H9 (cell line): ENCODE measurements around the gene KCNMB1. TPM values are rescaled to one million over a fixed set of nuclear protein-coding genes. Genes with fewer than 3 reads are reported as not detected.

Source experiments
- DNase-seq: peaks from one replicate; pipeline ENCODE4 v3.0.0-alpha.2; 2017
- H2AFZ ChIP-seq: one replicate; pipeline ENCODE4 v1.6.1; 2013; ENCODE audit warnings: mild to moderate bottlenecking, low read length, control low read depth, moderate library complexity
- H2AK5ac ChIP-seq: 2 replicates; pipeline ENCODE4 v1.6.1; 2013; ENCODE audit warnings: low read length, control low read depth, mixed read lengths; ENCODE audit not compliant: insufficient read length
- H2BK120ac ChIP-seq: one replicate; pipeline ENCODE4 v1.6.1; 2013; ENCODE audit warnings: low read depth, mild to moderate bottlenecking, low read length, control low read depth, inconsistent platforms; ENCODE audit not compliant: poor library complexity, severe bottlenecking
- H2BK12ac ChIP-seq: 2 replicates; pipeline ENCODE4 v1.6.1; 2013; ENCODE audit warnings: low read length, control low read depth, mixed read lengths, low read depth; ENCODE audit not compliant: insufficient read length
- H2BK15ac ChIP-seq: 2 replicates; pipeline ENCODE4 v1.6.1; 2013; ENCODE audit warnings: low read depth, low read length, control low read depth
- H2BK20ac ChIP-seq: one replicate; pipeline ENCODE4 v1.6.1; 2013; ENCODE audit warnings: low read depth, mild to moderate bottlenecking, low read length, control low read depth, inconsistent platforms; ENCODE audit not compliant: poor library complexity, severe bottlenecking
- H2BK5ac ChIP-seq: 2 replicates; pipeline ENCODE4 v1.6.1; 2013; ENCODE audit warnings: low read length, control low read depth, mixed read lengths; ENCODE audit not compliant: insufficient read length
- H3K14ac ChIP-seq: 2 replicates; pipeline ENCODE4 v1.6.1; 2013; ENCODE audit warnings: low read length, control low read depth; ENCODE audit not compliant: insufficient read depth
- H3K18ac ChIP-seq: 2 replicates; pipeline ENCODE4 v1.6.1; 2013; ENCODE audit warnings: low read depth, mild to moderate bottlenecking, mixed read lengths, low read length, control low read depth; ENCODE audit not compliant: insufficient read length
- H3K23ac ChIP-seq: 2 replicates; pipeline ENCODE4 v1.6.1; 2013; ENCODE audit warnings: low read length, control low read depth, mixed read lengths, low read depth; ENCODE audit not compliant: insufficient read length
- H3K23me2 ChIP-seq: 2 replicates; pipeline ENCODE4 v1.6.1; 2013; ENCODE audit warnings: low read depth, mild to moderate bottlenecking, mixed read lengths, low read length, control low read depth; ENCODE audit not compliant: insufficient read length, poor library complexity, severe bottlenecking
- H3K27ac ChIP-seq: 2 replicates; pipeline ENCODE4 v1.5.1; 2013; ENCODE audit warnings: low read length, control low read depth, mixed read lengths, low read depth; ENCODE audit not compliant: insufficient read length
- H3K27me3 ChIP-seq: 2 replicates; pipeline ENCODE4 v1.6.1; 2013; ENCODE audit warnings: low read length, control low read depth, inconsistent platforms; ENCODE audit not compliant: insufficient read depth
- H3K4ac ChIP-seq: 2 replicates; pipeline ENCODE4 v1.6.1; 2013; ENCODE audit warnings: low read depth, mild to moderate bottlenecking, control low read depth, inconsistent platforms, low read length, moderate library complexity
- H3K4me1 ChIP-seq: 2 replicates; pipeline ENCODE4 v1.6.1; 2013; ENCODE audit warnings: low read length, control low read depth, inconsistent platforms; ENCODE audit not compliant: insufficient read depth
- H3K4me2 ChIP-seq: 2 replicates; pipeline ENCODE4 v1.6.1; 2013; ENCODE audit warnings: low read length, control low read depth, mixed read lengths; ENCODE audit not compliant: insufficient read length, insufficient read depth
- H3K56ac ChIP-seq: 2 replicates; pipeline ENCODE4 v1.6.1; 2013; ENCODE audit warnings: low read depth, mild to moderate bottlenecking, mixed read lengths, low read length, control low read depth; ENCODE audit not compliant: insufficient read length
- H3K79me1 ChIP-seq: 2 replicates; pipeline ENCODE4 v1.6.1; 2013; ENCODE audit warnings: low read depth, mild to moderate bottlenecking, moderate library complexity, low read length, control low read depth, inconsistent platforms; ENCODE audit not compliant: insufficient read depth, poor library complexity, severe bottlenecking
- H3K79me2 ChIP-seq: 2 replicates; pipeline ENCODE4 v1.6.1; 2013; ENCODE audit warnings: low read length, control low read depth, inconsistent platforms; ENCODE audit not compliant: insufficient read depth
- H3K9ac ChIP-seq: 2 replicates; pipeline ENCODE4 v1.6.1; 2013; ENCODE audit warnings: low read length, control low read depth, mixed read lengths; ENCODE audit not compliant: insufficient read length; ENCODE audit errors: extremely low read depth
- H3K9me3 ChIP-seq: one replicate; pipeline ENCODE4 v1.6.1; 2013; ENCODE audit warnings: low read depth, low read length, inconsistent platforms; ENCODE audit not compliant: control insufficient read depth
- H3T11ph ChIP-seq: one replicate; pipeline ENCODE4 v1.6.1; 2013; ENCODE audit warnings: mild to moderate bottlenecking, low read length, control low read depth, inconsistent platforms
- H4K20me1 ChIP-seq: one replicate; pipeline ENCODE4 v1.6.1; 2013; ENCODE audit not compliant: control insufficient read depth, insufficient read length, insufficient read depth
- H4K5ac ChIP-seq: 2 replicates; pipeline ENCODE4 v1.6.1; 2013; ENCODE audit warnings: low read depth, mild to moderate bottlenecking, mixed read lengths, low read length, control low read depth; ENCODE audit not compliant: insufficient read length
- H4K8ac ChIP-seq: replicated peaks from 2 replicates; pipeline ENCODE4 v1.6.1; 2013; ENCODE audit warnings: low read length, control low read depth, mixed read lengths, low read depth; ENCODE audit not compliant: insufficient read length
- H4K91ac ChIP-seq: 2 replicates; pipeline ENCODE4 v1.6.1; 2013; ENCODE audit warnings: low read depth, mild to moderate bottlenecking, moderate library complexity, mixed read lengths, low read length, control low read depth; ENCODE audit not compliant: insufficient read length
- H3K27ac Mint-ChIP-seq, 3 experiments: 2 replicates in 2 of 3; 3 replicates in 1 of 3; pipeline ENCODE4 v1.8.0; 2020 to 2021; ENCODE audit warnings: mixed read lengths in 3 of 3, mild to moderate bottlenecking in 1 of 3, moderate library complexity in 1 of 3
- H3K27me3 Mint-ChIP-seq: 2 replicates; pipeline ENCODE4 v1.8.0; 2021; ENCODE audit warnings: low read depth, mild to moderate bottlenecking, moderate library complexity, mixed read lengths
- H3K36me3 Mint-ChIP-seq, 3 experiments: 2 replicates in 2 of 3; 3 replicates in 1 of 3; pipeline ENCODE4 v1.8.0; 2020 to 2021; ENCODE audit warnings: low read depth in 3 of 3, mixed read lengths in 3 of 3; ENCODE audit not compliant: insufficient read depth in 1 of 3
- H3K4me1 Mint-ChIP-seq, 2 experiments: 2 replicates each; pipeline ENCODE4 v1.8.0; 2020; ENCODE audit warnings: mixed read lengths in 2 of 2
- H3K4me3 Mint-ChIP-seq, 2 experiments: 2 replicates in 1 of 2; 3 replicates in 1 of 2; pipeline ENCODE4 v1.8.0; 2020 to 2021; ENCODE audit warnings: mild to moderate bottlenecking in 2 of 2, mixed read lengths in 2 of 2, moderate library complexity in 1 of 2
- H3K9me3 Mint-ChIP-seq, 2 experiments: 2 replicates in 1 of 2; 3 replicates in 1 of 2; pipeline ENCODE4 v1.8.0; 2020; ENCODE audit warnings: mild to moderate bottlenecking in 2 of 2, mixed read lengths in 2 of 2, moderate library complexity in 1 of 2
- WGBS: extraction: QIAGEN DNeasy Blood & Tissue Kit; methylation state at CpG from one replicate; pipeline ENCODE4 v1.1.7; 2013; ENCODE audit warnings: missing lambda C conversion rate, low lambda C conversion rate, mixed read lengths; ENCODE audit not compliant: insufficient read length; ENCODE audit errors: extremely low coverage; 5-methylcytosine and 5-hydroxymethylcytosine counted together
- total RNA-seq: library from RNA; stranded (reverse); gene quantifications from 2 replicates; pipeline ENCODE4 v1.2.1, GENCODE V29; 2021
- TF ChIP-seq, protein P1 (sequence below): fragments of 200-600 bp; sonication (generic); conservative IDR thresholded peaks from 3 replicates; pipeline ENCODE4 v1.8.0; 2021; ENCODE audit warnings: antibody characterized with exemption, mild to moderate bottlenecking

Gene KCNMB1
- total RNA-seq, 1 experiment from 2014 or later = 0.28 TPM

GRCh38 chr5:170393958-170394357 lies 4.8 kb upstream of the KCNMB1 start:
- H3K9me3 ChIP-seq = no peaks in the 10 kb centered on the region
- H4K5ac ChIP-seq = no peak overlapping the region
- no peaks in the 10 kb centered on the region for H3K23me2 ChIP-seq
- no peak overlapping the region for H2BK120ac ChIP-seq
- TF ChIP-seq, protein P1, sequence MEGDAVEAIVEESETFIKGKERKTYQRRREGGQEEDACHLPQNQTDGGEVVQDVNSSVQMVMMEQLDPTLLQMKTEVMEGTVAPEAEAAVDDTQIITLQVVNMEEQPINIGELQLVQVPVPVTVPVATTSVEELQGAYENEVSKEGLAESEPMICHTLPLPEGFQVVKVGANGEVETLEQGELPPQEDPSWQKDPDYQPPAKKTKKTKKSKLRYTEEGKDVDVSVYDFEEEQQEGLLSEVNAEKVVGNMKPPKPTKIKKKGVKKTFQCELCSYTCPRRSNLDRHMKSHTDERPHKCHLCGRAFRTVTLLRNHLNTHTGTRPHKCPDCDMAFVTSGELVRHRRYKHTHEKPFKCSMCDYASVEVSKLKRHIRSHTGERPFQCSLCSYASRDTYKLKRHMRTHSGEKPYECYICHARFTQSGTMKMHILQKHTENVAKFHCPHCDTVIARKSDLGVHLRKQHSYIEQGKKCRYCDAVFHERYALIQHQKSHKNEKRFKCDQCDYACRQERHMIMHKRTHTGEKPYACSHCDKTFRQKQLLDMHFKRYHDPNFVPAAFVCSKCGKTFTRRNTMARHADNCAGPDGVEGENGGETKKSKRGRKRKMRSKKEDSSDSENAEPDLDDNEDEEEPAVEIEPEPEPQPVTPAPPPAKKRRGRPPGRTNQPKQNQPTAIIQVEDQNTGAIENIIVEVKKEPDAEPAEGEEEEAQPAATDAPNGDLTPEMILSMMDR = no peak
- H2AK5ac ChIP-seq = no peak overlapping the region
- no peak overlapping the region for H2AFZ ChIP-seq
- Mint-ChIP-seq H3K9me3 (no peaks in the 10 kb centered on the region; a peak in 1 of 5 replicates), H3K4me1 (peaks cover 84 to 85% of the 10 kb centered on the region in 2 experiments), H3K27me3 (no peaks in the 10 kb centered on the region), H3K4me3 (no peak overlapping the region), H3K36me3 (no peaks in the 10 kb centered on the region), H3K27ac (peak overlapping the region; percentile 7 to 62 (median 15); a peak in 2 of 7 replicates)
- no peak overlapping the region for H2BK12ac ChIP-seq
- no peak overlapping the region for H3K56ac ChIP-seq
- H3T11ph ChIP-seq = no peak overlapping the region
- H3K4ac ChIP-seq = no peak overlapping the region
- WGBS = no CpG with 5 or more reads among the region's 8 CpGs
- no peak overlapping the region for H2BK15ac ChIP-seq
- no peaks in the 10 kb centered on the region for H3K79me2 ChIP-seq
- no peak overlapping the region for H3K27ac ChIP-seq
- H2BK20ac ChIP-seq = no peak overlapping the region
- no peaks in the 10 kb centered on the region for H3K27me3 ChIP-seq
- DNase-seq = no peak
- H4K20me1 ChIP-seq = no peaks in the 10 kb centered on the region
- H3K79me1 ChIP-seq = no peaks in the 10 kb centered on the region
- H3K23ac ChIP-seq = no peak overlapping the region
- no peak overlapping the region for H3K4me2 ChIP-seq
- no peak overlapping the region for H2BK5ac ChIP-seq
- H3K4me1 ChIP-seq = peaks cover 23% of the 10 kb centered on the region
- H3K18ac ChIP-seq = peak overlapping the region; percentile 86
- H3K14ac ChIP-seq = no peak overlapping the region
- no peak overlapping the region for H4K91ac ChIP-seq
- H4K8ac ChIP-seq = no peak overlapping the region
- H3K9ac ChIP-seq = no peak overlapping the region
